Neural cell (in vitro differentiated cells): ENCODE results near the gene ZNF618.

Source experiments
- CTCF ChIP-seq: fragments of 450-650 bp; IDR thresholded peaks from 2 replicates; pipeline ENCODE4 v1.5.1; 2014; ENCODE audit warnings: antibody characterized with exemption, mild to moderate bottlenecking, moderate library complexity; ENCODE audit not compliant: poor library complexity, severe bottlenecking
- EZH2 ChIP-seq: fragments of 200-600, 300-800 bp; shearing (Covaris generic), sonication (generic); IDR thresholded peaks from 2 replicates; pipeline ENCODE4 v1.6.1; 2014; ENCODE audit warnings: antibody characterized with exemption, low read length, borderline replicate concordance, mild to moderate bottlenecking; ENCODE audit not compliant: insufficient read depth, poor library complexity, severe bottlenecking
- MXI1 ChIP-seq: fragments of 450-650 bp; conservative IDR thresholded peaks from 2 replicates; pipeline ENCODE4 v1.6.1; 2014; ENCODE audit warnings: antibody characterized with exemption, mild to moderate bottlenecking; ENCODE audit not compliant: poor library complexity, severe bottlenecking
- POLR2AphosphoS5 ChIP-seq: IDR thresholded peaks from 2 replicates; pipeline ENCODE4 v1.6.1; 2012
- RAD21 ChIP-seq: fragments of 450-650 bp; conservative IDR thresholded peaks from 2 replicates; pipeline ENCODE4 v1.6.1; 2014; ENCODE audit warnings: antibody characterized with exemption, mild to moderate bottlenecking, moderate library complexity
- REST ChIP-seq: IDR thresholded peaks from 2 replicates; pipeline ENCODE4 v1.6.1; 2012; ENCODE audit warnings: borderline replicate concordance
- SMC3 ChIP-seq: fragments of 450-650 bp; conservative IDR thresholded peaks from 2 replicates; pipeline ENCODE4 v1.6.1; 2014; ENCODE audit warnings: antibody characterized with exemption, mild to moderate bottlenecking, moderate library complexity; ENCODE audit not compliant: poor library complexity

GRCh38 chr9:113876151-113876992 is at the start of gene ZNF618:
- no peak for TF ChIP-seq EZH2
- no peak for TF ChIP-seq SMC3
- peak; percentile 32 for TF ChIP-seq REST
- TF ChIP-seq CTCF = peak; percentile 62
- TF ChIP-seq POLR2AphosphoS5 = peak; percentile 17
- no peak for TF ChIP-seq MXI1
- no peak for TF ChIP-seq RAD21
